Measurements from ENCODE around the gene PDLIM7. TPM values are rescaled to one million over a fixed set of nuclear protein-coding genes. Genes with fewer than 3 reads are reported as not detected.
A peak's percentile ranks its signal among the peaks of the same experiment; 100 is the strongest.

Gene PDLIM7
- total and polyA plus RNA-seq, 10 of the 15 experiments (the other 5 are each of a cell fraction or from before 2014, with no cell fraction given), result 0.82 to 36.6 (median 19.3) TPM

GRCh38 chr5:177454397-177455035, 42.9 kb downstream of the PDLIM7 start (continued):
- TF ChIP-seq ELK1 (IDR thresholded peaks at IDR 0.05; ENCODE audit: low read depth, low read length) (peak; percentile 73), NBN (IDR thresholded peaks at IDR 0.05) (peak; percentile 67), PBX3 (IDR thresholded peaks at IDR 0.05; ENCODE audit: insufficient replicate concordance, low read depth, low read length) (no peak), ZNF622 (IDR thresholded peaks at IDR 0.05) (no peak), CBX3 (IDR thresholded peaks at IDR 0.05; ENCODE audit: borderline replicate concordance, low read depth) (no peak), KLF5 (IDR thresholded peaks at IDR 0.05; ENCODE audit: partially characterized antibody) (peak; percentile 17), SREBF2 (IDR thresholded peaks at IDR 0.05; ENCODE audit: low read length) (no peak), TBL1XR1 (IDR thresholded peaks at IDR 0.05; ENCODE audit: low read depth, low read length) (peak; percentile 99), ZNF687 (IDR thresholded peaks at IDR 0.05) (peak; percentile 35; the same call in 1 of the 2 replicates), FOXM1 (IDR thresholded peaks at IDR 0.05; ENCODE audit: low read depth, low read length) (no peak), NFXL1 (IDR thresholded peaks at IDR 0.05; ENCODE audit: borderline replicate concordance) (0 out of 2 replicates have a peak, but pooled peaks have one; percentile 69), E4F1 (IDR thresholded peaks at IDR 0.05; ENCODE audit: borderline replicate concordance, partially characterized antibody) (no peak), GABPA (IDR thresholded peaks at IDR 0.05; ENCODE audit: low read depth) (no peak), GATAD2B (conservative IDR thresholded peaks at IDR 0.05; ENCODE audit: low read depth) (peak; percentile 98), PAX8 (IDR thresholded peaks at IDR 0.05) (no peak), RELB (IDR thresholded peaks at IDR 0.05; ENCODE audit: low read depth) (no peak), ATF3 (IDR thresholded peaks at IDR 0.05; ENCODE audit: borderline replicate concordance, extremely low read depth, low read depth, low read length) (no peak), ASH2L (IDR thresholded peaks at IDR 0.05; ENCODE audit: borderline replicate concordance, low read depth) (no peak), EGR1 (IDR thresholded peaks at IDR 0.05; ENCODE audit: borderline replicate concordance in 1 of 2, low read depth in 2 of 2, low read length in 2 of 2) (peak in 1 of 2 experiments; percentile 55; a peak in 1 of 3 replicates)

Data from GM12878 (cell line).